Chondrocyte (in vitro differentiated cells): ENCODE results near the gene WDR38. TPM values are rescaled to one million over a fixed set of nuclear protein-coding genes. Genes with fewer than 3 reads are reported as not detected.

Experiments
- DNase-seq: peaks from one replicate; pipeline ENCODE4 v3.0.0; 2021; ENCODE audit warnings: mixed read lengths, low spot score
- H3K27ac Mint-ChIP-seq: one replicate; pipeline ENCODE4 v1.8.0; 2021; ENCODE audit warnings: mild to moderate bottlenecking, moderate library complexity, mixed read lengths; ENCODE audit not compliant: unreplicated experiment
- H3K27me3 Mint-ChIP-seq: 2 replicates; pipeline ENCODE4 v1.8.0; 2021; ENCODE audit warnings: low read depth, mixed read lengths
- H3K36me3 Mint-ChIP-seq: 2 replicates; pipeline ENCODE4 v1.8.0; 2021; ENCODE audit warnings: low read depth, mixed read lengths
- H3K4me1 Mint-ChIP-seq: 2 replicates; pipeline ENCODE4 v1.8.0; 2021; ENCODE audit warnings: low read depth, mild to moderate bottlenecking, mixed read lengths
- H3K4me3 Mint-ChIP-seq: one replicate; pipeline ENCODE4 v1.8.0; 2021; ENCODE audit warnings: mild to moderate bottlenecking, moderate library complexity, mixed read lengths; ENCODE audit not compliant: unreplicated experiment
- H3K9me3 Mint-ChIP-seq: 2 replicates; pipeline ENCODE4 v1.8.0; 2021; ENCODE audit warnings: low read depth, mixed read lengths
- CTCF ChIP-seq: fragments of 200-600 bp; sonication (generic); IDR thresholded peaks from 2 replicates; pipeline ENCODE4 v1.5.0; 2021; ENCODE audit warnings: antibody characterized with exemption, mild to moderate bottlenecking, moderate library complexity
- total RNA-seq: library from RNA; stranded (reverse); gene quantifications from 3 replicates; pipeline ENCODE4 v1.2.1, GENCODE V29; 2021

WDR38 gene
- total RNA-seq, 1 donor from 2014 or later, result not detected

GRCh38 chr9:124873664-124874063, 20.4 kb downstream of the WDR38 start:
- peaks cover 15% of the 10 kb centered on the region for H3K36me3 Mint-ChIP-seq
- DNase-seq, result no peak
- TF ChIP-seq CTCF, result no peak
- H3K4me3 Mint-ChIP-seq, result no peak overlapping the region
- H3K27me3 Mint-ChIP-seq, result no peaks in the 10 kb centered on the region
- no peak overlapping the region for H3K27ac Mint-ChIP-seq
- peaks cover 54% of the 10 kb centered on the region for H3K4me1 Mint-ChIP-seq
- no peaks in the 10 kb centered on the region for H3K9me3 Mint-ChIP-seq

- TF ChIP-seq CTCF, result no peak
- Mint-ChIP-seq H3K27ac (no peak overlapping the region), H3K27me3 (no peaks in the 10 kb centered on the region), H3K4me1 (peaks cover 46% of the 10 kb centered on the region), H3K36me3 (peaks cover 16% of the 10 kb centered on the region), H3K9me3 (no peaks in the 10 kb centered on the region), H3K4me3 (no peak overlapping the region)
- DNase-seq, result no peak
These were observed 22.2 kb downstream of the WDR38 start for GRCh38 chr9:124875501-124875900.

GRCh38 chr9:124877021-124877782, 23.9 kb downstream of the WDR38 start:
- peaks cover 29% of the 10 kb centered on the region for H3K4me1 Mint-ChIP-seq
- no peaks in the 10 kb centered on the region for H3K9me3 Mint-ChIP-seq
- no peaks in the 10 kb centered on the region for H3K27me3 Mint-ChIP-seq
- no peak for TF ChIP-seq CTCF
- H3K36me3 Mint-ChIP-seq, result peaks cover 16% of the 10 kb centered on the region
- no peak overlapping the region for H3K4me3 Mint-ChIP-seq
- DNase-seq, result no peak
- H3K27ac Mint-ChIP-seq, result no peak overlapping the region

- Mint-ChIP-seq H3K27ac (peak overlapping the region; percentile 41), H3K4me1 (peaks cover 21% of the 10 kb centered on the region), H3K9me3 (no peaks in the 10 kb centered on the region), H3K4me3 (no peak overlapping the region), H3K27me3 (no peaks in the 10 kb centered on the region), H3K36me3 (peaks cover 15% of the 10 kb centered on the region)
- no peak for DNase-seq
- TF ChIP-seq CTCF, result no peak
These were observed 24.8 kb downstream of the WDR38 start for GRCh38 chr9:124878021-124878420.

GRCh38 chr9:124878518-124878917, 25.3 kb downstream of the WDR38 start:
- H3K4me1 Mint-ChIP-seq, result peaks cover 16% of the 10 kb centered on the region
- no peak overlapping the region for H3K27ac Mint-ChIP-seq
- no peak for TF ChIP-seq CTCF
- H3K27me3 Mint-ChIP-seq, result no peaks in the 10 kb centered on the region
- H3K4me3 Mint-ChIP-seq, result no peak overlapping the region
- no peak for DNase-seq
- peaks cover 14% of the 10 kb centered on the region for H3K36me3 Mint-ChIP-seq
- H3K9me3 Mint-ChIP-seq, result no peaks in the 10 kb centered on the region
